LHCN-M2 (cell line): ENCODE measurements around the gene PTPRU. TPM values are rescaled to one million over a fixed set of nuclear protein-coding genes. Genes with fewer than 3 reads are reported as not detected.
"Not testable (repeated sequence)": the region's sequence is repeated elsewhere in the genome, so short reads cannot be mapped to it uniquely, and the experiment has no call there.

ENCODE experiments used
- DNase-seq: peaks from one replicate; pipeline ENCODE4 v3.0.0-alpha.2; 2012; ENCODE audit warnings: low read depth
- total RNA-seq: library from RNA; depleted of rRNA; stranded (reverse); fragments of >200 nt; gene quantifications from 2 replicates; pipeline ENCODE4 v1.2.3, GENCODE V29; 2014

The PTPRU gene
- total RNA-seq, 1 experiment from 2014 or later, result 96.7 TPM

DNA sequence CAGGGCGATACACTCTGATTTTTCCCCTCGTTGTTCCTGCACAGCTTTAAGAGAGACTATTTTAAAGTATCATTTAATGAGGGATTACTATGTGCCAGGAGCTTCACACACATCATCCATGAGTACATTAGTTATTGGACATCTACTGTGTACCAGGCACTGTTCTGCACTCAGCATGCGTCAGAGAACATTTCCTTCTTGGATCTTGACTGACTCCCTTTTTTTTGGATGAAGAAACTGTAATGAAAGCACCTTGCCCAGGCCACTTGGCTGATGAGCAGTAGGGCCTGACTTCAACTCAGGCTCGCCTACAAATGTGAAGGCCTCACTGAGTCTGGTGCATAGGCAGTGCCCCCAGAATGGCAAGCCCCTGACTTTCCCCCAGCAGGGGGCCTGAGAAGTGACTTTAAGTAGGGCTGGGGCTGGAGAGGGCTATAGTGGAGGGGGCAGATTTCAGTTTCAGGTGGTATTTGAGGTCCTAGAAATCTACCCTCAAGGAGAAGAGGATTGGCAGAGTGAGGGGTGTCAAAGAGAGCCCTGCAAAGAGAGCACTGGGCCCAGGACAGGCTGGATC, 50.0 kb downstream of the PTPRU start:
- no peak for DNase-seq

- no peak for DNase-seq
Measured at GRCh38 chr1:29289493-29289892, 53.2 kb downstream of the PTPRU start.

GRCh38 chr1:29290414-29290985, 54.2 kb downstream of the PTPRU start:
- DNase-seq, result no peak

DNA sequence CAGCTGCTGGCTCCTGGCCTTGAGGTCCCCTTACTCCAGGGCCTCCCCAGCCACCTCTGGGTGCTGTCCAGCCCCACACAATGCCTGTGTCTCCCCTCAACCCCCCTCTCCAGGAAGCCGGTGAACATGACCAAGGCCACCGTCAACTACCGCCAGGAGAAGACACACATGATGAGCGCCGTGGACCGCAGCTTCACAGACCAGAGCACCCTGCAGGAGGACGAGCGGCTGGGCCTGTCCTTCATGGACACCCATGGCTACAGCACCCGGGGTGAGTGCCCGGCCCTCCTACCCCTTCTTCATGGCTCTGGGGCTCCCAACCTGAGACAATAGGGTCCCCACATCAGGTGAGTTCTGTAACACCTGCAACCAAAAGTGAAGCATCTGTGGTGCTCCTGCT, 55.4 kb downstream of the PTPRU start:
- no peak for DNase-seq

DNA sequence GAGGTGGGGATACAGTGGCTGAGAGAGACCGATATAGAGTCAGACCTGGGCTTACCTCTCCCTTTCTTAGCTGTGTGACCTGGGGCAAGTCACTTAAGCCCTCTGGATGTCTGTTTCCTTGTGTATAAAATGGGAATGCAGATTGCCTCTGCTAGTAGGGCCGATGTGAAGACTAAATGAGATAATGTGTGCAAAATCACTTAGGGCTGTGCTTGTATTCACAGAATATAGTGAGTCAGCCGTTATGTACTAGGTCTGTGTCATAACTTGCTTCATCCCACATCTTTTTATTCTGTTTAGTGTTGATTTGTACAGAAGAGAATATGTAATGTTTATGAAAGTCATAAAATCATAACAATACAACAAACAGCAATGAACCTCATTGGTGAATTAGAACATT, 56.0 kb downstream of the PTPRU start:
- DNase-seq, result no peak

DNA sequence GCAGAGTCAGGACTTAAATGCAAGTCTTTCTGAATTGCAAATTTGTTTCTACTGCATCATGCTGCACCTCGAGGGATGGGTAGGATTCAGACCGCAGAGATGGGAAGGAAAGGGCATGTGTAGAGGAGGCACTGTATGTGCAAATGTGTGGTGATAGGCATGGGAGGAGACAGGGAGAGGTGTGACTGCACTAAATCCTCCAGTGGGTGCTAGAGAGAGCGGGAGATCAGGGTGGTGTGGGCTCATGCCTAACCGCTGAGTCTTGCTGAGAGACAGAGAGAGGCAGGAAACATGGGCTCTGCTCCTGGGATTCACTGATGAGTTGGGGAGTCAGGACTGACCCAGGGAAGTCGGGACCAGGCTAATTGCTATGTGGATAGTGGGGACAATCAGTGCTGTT, 61.1 kb downstream of the PTPRU start:
- no peak for DNase-seq

DNA sequence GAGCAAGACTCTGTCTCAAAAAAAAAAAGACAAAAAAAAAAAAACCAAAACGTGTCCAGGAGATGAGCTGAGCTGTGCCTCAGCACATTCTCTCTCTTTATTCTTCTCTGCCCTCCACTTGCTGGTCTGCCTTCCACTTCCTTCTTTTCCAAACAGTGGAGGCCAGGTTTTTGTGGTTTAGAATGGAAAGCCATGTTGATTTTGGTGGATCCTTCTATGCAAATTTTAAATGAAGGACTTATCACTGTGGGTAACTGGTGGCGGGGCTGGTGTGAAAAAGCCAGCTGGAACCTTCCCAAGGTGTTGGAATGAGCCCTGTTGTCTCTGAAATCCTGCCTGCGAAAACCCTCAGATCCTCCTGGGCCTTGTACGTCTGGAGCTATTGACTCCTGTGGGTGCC, 61.9 kb downstream of the PTPRU start:
- DNase-seq, result no peak

- no peak for DNase-seq
Measured at GRCh38 chr1:29299446-29299845, 63.1 kb downstream of the PTPRU start.

- not testable (repeated sequence) for DNase-seq
Measured at GRCh38 chr1:29301732-29302131, 65.4 kb downstream of the PTPRU start.

DNA sequence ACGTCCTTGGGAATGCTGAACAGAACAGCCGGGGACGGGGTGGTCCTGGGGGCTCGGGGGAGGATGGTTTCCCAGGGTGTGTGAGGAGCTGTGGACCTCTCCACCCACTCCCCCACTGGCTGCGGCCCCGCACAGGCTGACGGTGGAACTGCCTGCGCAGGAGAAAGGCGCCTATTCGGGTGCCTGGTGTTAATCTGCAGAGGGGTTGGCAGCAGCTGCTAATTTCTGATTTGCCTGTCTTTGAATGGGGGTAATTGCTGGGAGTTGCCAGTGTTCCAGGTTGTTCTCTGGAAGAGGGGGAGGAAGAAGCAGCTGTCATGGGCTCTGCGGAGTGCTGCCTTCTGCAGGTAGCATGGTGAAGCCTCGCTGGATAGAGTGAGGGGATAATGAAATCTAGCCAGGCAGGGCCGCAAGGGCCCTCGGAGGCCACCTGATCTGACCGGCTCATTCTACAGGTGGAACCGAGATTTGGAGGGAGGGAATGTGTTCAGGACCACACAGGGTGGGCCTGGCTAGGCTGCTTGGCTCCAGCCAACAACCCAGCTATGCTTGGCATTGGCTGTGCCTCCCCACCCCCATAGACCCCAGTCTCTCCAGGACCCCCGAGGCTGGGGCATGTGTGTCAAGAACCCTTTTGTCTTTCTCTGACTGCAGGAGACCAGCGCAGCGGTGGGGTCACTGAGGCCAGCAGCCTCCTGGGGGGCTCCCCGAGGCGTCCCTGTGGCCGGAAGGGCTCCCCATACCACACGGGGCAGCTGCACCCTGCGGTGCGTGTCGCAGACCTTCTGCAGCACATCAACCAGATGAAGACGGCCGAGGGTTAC, 67.1 kb downstream of the PTPRU start:
- no peak for DNase-seq

DNA sequence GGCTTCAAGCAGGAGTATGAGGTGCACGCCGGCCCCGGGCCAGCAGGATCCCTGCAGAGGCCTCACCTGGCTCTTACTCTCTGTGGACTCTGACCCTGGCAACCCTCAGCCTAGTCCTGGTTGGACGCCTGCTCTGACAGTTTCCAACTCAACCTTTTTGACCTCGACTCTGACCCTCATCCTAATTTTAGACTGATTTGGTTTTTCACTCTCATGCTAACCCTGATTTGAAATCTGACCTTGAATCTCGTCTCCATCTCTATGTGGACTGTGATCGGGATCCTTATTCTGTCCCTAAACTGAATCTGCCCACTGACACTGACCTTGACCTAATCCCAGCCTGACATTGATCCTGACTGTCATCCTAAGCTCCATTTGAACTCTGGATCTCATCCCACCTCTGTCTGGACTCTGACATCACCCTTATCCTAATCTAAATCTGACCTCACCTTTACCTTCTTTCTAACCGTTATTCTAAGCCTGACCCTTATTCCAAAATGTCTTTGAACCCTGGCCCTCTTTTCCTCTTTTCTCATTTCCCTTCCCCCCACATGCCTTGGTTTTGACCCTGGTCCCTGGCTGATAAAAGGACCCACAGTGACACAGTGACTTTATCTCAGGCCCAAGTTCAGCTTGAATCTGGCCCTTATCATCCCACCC, 67.8 kb downstream of the PTPRU start:
- no peak for DNase-seq

DNA sequence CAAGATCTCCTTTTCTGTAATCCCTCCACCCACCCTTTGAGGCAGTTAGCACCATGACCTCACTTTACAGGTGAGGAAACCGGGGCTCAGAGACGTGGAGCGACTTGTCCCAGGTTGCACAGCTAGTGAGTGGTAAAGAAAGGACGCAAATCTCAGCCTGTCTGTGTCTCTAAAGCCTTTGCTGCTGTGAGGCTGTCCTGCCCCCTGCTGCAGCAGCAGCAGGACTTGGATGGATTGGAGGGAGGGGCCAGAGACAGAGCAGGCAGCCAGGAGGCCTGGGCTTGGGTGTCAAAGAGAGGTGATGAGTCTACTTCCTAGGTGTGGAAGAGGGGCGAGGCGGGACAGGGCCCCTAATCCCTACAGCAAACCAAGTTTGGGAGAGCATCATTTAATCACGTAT, 69.6 kb downstream of the PTPRU start:
- no peak for DNase-seq

- no peak for DNase-seq
Measured at GRCh38 chr1:29306471-29307140, 70.3 kb downstream of the PTPRU start.

- DNase-seq, result no peak
Measured at GRCh38 chr1:29309075-29309474, 72.8 kb downstream of the PTPRU start.

DNA sequence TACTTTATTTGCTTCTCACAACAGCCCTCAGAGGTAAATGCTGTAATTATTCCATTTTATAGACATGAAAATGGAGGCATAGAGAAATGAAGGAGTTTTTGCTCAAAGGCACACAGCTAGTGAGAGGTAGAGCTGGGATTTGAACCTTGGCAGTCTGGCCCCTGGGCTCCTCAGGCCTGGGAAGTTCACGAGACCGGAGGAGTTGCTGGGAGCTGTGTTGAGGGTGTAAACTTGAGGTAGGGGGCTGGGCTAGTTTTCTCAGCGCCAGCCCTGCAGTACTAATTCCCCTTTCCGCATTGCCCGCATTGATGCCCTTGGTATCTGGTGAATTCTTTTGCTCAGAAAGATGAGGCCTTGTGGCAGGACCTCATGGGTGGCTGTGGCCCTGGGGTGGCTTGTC, 73.3 kb downstream of the PTPRU start:
- no peak for DNase-seq

DNA sequence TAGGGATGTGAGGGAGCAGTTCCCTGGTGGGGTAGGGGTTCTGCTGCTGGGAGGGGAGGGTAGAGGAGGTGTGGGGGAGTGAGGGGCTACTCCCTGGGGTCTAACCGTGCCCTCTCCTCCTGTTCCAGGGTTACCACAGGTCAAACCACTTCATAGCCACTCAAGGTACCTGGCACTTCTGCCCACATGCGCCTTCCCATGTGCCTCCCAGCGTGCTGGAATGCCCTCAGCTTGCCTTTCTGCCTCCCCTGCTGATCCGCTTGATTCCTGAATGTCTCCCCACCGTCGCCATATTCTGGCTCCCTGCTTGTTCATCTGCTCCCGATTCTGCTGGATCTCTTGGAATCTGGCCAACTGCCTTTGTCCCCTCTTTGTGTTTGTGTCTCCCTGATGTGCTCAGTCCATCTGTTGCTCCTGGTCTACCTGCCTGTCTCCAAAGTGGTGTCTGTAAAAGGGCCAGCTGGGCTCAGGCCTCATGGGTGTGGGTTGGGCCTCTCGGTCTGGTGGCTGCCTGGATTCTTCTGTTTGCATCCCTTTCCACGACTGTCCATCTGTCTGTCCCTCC, 74.4 kb downstream of the PTPRU start:
- DNase-seq, result no peak

DNA sequence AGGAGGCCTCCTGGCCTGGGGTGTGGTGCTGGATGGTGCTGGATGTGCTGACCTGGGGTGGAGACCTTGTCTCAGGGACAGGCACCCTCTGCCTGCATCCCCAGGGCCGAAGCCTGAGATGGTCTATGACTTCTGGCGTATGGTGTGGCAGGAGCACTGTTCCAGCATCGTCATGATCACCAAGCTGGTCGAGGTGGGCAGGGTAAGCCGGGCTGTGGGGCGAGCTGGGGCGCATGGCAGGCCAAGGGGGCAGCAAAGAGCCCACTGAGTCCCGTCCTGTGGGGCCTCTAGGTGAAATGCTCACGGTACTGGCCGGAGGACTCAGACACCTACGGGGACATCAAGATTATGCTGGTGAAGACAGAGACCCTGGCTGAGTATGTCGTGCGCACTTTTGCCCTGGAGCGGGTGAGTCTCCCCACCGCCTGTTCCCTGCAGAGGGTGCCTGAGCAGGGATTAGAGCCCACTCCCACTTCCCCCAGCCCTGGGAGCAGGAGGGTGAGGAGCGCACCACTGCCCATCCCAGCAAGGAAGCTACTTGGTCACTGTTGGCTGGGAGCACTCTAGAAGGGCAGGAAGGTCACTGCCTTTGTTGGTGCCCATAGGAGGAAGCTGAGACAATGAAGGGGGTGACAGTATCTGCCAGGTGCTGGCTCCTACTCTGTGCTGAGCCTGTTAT, 75.2 kb downstream of the PTPRU start:
- DNase-seq, result no peak

DNA sequence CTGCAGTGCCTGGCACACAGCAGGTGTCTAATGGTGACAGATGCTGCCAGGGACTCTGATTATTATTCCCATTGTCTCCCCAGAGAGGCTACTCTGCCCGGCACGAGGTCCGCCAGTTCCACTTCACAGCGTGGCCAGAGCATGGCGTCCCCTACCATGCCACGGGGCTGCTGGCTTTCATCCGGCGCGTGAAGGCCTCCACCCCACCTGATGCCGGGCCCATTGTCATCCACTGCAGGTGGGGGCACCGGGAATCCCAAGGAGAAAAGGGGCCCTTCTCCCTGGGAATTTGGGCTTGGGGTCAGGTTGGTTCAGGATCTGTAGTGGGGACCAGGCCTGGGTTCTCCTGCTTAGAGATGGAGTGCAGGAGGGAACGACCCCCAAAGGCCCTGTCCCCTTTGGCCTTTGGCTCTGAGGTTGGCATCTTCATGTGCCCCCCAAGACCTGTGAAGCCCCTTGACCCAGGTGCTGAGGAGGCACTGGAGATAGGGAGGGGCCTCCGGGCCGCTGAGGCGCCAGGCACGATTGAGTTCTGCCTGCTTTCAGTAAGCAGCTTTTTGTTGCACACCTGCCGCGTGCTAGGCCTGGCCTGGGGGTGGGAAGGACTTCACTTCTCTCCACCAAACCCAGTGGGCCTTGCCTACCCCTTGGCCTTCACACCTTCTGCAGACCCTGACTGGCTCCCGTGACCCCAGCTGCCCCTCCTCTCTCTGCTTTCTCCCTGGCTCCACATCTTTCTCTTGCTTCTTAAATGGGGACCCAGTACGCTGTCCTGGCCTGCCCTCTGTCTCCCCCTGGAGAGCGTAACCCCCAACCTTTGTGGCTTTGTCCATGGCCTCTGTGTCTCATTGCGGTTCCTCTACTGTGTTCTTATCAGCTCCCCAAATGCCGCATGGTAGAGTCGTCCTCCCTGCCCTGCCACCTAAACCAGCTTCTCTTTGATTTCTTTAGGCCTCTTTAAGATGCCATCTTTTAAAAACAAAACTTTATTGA, 76.4 kb downstream of the PTPRU start:
- DNase-seq, result no peak

DNA sequence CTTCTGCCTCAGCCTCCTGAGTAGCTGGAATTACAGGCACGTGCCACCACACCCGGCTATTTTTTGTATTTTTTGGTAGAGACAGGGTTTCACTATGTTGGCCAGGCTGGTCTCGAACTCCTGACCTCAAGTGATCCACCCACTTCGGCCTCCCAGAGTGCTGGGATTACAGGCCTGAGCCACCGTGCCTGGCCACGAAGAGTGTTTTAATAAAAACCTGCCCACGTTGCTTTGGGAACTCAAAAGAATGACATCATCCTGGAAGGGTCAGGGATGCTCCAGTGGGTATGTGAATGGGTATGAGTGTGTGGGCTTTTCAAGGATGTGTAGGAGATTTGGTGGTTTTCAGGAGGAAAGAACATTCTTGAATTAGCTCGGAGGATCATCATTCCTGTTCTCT, 78.4 kb downstream of the PTPRU start:
- not testable (repeated sequence) for DNase-seq

DNA sequence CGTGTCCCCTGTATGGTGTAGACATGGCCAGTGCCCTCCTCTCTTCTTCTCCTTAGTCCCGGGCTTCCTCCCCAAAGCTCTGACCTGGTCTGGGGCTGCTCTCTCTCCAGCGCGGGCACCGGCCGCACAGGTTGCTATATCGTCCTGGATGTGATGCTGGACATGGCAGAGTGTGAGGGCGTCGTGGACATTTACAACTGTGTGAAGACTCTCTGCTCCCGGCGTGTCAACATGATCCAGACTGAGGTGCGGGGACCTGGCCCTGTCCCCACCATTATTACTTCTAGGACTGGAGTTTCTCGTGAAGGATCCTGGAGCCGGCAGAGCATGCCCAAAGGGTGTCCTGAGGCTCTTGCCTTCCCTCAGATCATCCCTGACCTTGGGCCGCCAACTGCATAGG, 78.9 kb downstream of the PTPRU start:
- no peak for DNase-seq
